HepG2 (cell line): Measurements from ENCODE around the gene SP7. TPM values are rescaled to one million over a fixed set of nuclear protein-coding genes. Genes with fewer than 3 reads are reported as not detected.

Experiments used
- ARNT2 ChIP-seq: sonication (generic); formaldehyde crosslinking; IDR thresholded peaks from 2 replicates; pipeline ENCODE4 v1.8.0; 2022; ENCODE audit warnings: mild to moderate bottlenecking, low read depth, missing genetic modification reagents, moderate library complexity
- HDAC6 ChIP-seq: fragments of 200-600 bp; sonication (generic); IDR thresholded peaks from 2 replicates; pipeline ENCODE4 v1.7.0; 2017; ENCODE audit warnings: mild to moderate bottlenecking, antibody characterized with exemption, low read length, low read depth
- MEF2D ChIP-seq: sonication (generic); formaldehyde crosslinking; IDR thresholded peaks from 2 replicates; pipeline ENCODE4 v1.5.1; 2020; ENCODE audit warnings: mild to moderate bottlenecking, missing genetic modification reagents
- TBX3 ChIP-seq: fragments of 450-650 bp; IDR thresholded peaks from 2 replicates; pipeline ENCODE4 v1.6.1; 2017; ENCODE audit warnings: antibody characterized with exemption, mild to moderate bottlenecking, inconsistent platforms, borderline replicate concordance
- TEAD2 ChIP-seq: sonication (generic); formaldehyde crosslinking; IDR thresholded peaks from 2 replicates; pipeline ENCODE4 v1.9.0; 2021; ENCODE audit warnings: missing genetic modification reagents
- TMF1 ChIP-seq: sonication (generic); formaldehyde crosslinking; IDR thresholded peaks from 2 replicates; pipeline ENCODE4 v1.8.1; 2022; ENCODE audit warnings: low read depth, missing genetic modification reagents
- ZNF10 ChIP-seq: sonication (generic); formaldehyde crosslinking; IDR thresholded peaks from 2 replicates; pipeline ENCODE4 v1.4.0; 2020; ENCODE audit warnings: mild to moderate bottlenecking, low read depth, missing genetic modification reagents, borderline replicate concordance
- ZNF335 ChIP-seq: sonication (generic); formaldehyde crosslinking; IDR thresholded peaks from 2 replicates; pipeline ENCODE4 v1.4.0; 2020; ENCODE audit warnings: missing genetic modification reagents
- ZNF547 ChIP-seq: sonication (generic); formaldehyde crosslinking; IDR thresholded peaks from 2 replicates; pipeline ENCODE4 v1.5.1; 2020; ENCODE audit warnings: mild to moderate bottlenecking, missing genetic modification reagents
- ZNF607 ChIP-seq: sonication (generic); formaldehyde crosslinking; IDR thresholded peaks from 2 replicates; pipeline ENCODE4 v1.5.1; 2020; ENCODE audit warnings: missing genetic modification reagents, mild to moderate bottlenecking, borderline replicate concordance
- polyA plus RNA-seq, 8 experiments: library from polyadenylated mRNA; depleted of rRNA in 3 of 8; stranded (reverse) in 7 of 8; unstranded in 1 of 8; fragments of >200 nt; fragmentation: Illumina TruSeq in 4 of 8; extraction: Trizol in 4 of 8; gene quantifications; 2 replicates each; pipeline versions ENCODE4 v1.2.1 to v1.2.3, GENCODE V29; 2011 to 2016; ENCODE audit warnings: low read depth in 4 of 8, missing spikeins in 1 of 8, mixed read lengths in 1 of 8; ENCODE audit not compliant: insufficient read depth in 1 of 8
- total RNA-seq, 5 experiments: library from RNA; depleted of rRNA; stranded (reverse); fragments of >200 nt; fragmentation: Illumina TruSeq; extraction: Trizol; gene quantifications; 2 replicates each; pipeline ENCODE4 v1.2.3, GENCODE V29; 2016; ENCODE audit warnings: low read depth in 1 of 5
- TF ChIP-seq, protein P1 (sequence below): sonication (generic); formaldehyde crosslinking; IDR thresholded peaks from 2 replicates; pipeline ENCODE4 v1.4.0; 2020; ENCODE audit warnings: mild to moderate bottlenecking, missing genetic modification reagents
- TF ChIP-seq, protein P2 (sequence below): IDR thresholded peaks from 2 replicates; pipeline ENCODE4 v1.6.1; 2012; ENCODE audit warnings: low read length, improper control_type of control experiment
- TF ChIP-seq, protein P3 (sequence below): sonication (generic); formaldehyde crosslinking; IDR thresholded peaks from 2 replicates; pipeline ENCODE4 v1.5.1; 2020; ENCODE audit warnings: mild to moderate bottlenecking, missing genetic modification reagents, borderline replicate concordance
- TF ChIP-seq, protein P4 (sequence below): IDR thresholded peaks from 2 replicates; pipeline ENCODE4 v1.6.1; 2016; ENCODE audit warnings: missing compliant biosample characterization, missing genetic modification reagents, borderline replicate concordance
- TF ChIP-seq, protein P5 (sequence below): sonication (generic); formaldehyde crosslinking; IDR thresholded peaks from 2 replicates; pipeline ENCODE4 v1.5.0; 2020; ENCODE audit warnings: missing genetic modification reagents

Gene SP7
- total and polyA plus RNA-seq, 2 of the 13 experiments (the other 11 are each of a cell fraction or from before 2014, with no cell fraction given), result not detected

DNA sequence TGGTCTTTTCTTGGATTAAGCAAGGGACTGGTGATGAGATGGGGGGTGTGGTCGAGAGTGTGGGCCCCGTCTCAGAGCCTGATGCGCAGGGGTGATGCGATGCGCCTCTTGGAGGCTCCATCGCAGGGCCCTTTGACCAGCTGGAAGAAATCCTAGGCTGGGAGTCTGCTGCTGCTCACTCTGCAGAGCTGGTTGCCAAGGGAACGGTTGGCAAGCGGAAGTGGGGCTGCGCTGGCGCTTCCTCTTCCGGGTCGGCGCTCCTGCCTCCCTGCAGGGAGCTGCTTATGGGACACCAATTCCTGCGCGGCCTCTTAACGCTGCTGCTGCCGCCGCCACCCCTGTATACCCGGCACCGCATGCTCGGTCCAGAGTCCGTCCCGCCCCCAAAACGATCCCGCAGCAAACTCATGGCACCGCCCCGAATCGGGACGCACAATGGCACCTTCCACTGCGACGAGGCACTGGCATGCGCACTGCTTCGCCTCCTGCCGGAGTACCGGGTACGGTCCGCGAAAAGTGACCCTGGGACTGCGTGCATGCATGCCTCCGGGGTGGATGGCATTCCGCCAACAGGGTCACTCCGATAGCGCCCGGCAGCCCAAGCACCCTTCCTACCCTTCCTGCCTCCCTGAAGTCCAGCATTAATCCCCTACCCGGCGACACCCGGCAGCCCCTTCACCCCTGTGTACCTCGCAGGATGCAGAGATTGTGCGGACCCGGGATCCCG is 36.5 kb downstream of the SP7 start, which contains the start of gene MYG1 (continued):
- TF ChIP-seq, protein P1, sequence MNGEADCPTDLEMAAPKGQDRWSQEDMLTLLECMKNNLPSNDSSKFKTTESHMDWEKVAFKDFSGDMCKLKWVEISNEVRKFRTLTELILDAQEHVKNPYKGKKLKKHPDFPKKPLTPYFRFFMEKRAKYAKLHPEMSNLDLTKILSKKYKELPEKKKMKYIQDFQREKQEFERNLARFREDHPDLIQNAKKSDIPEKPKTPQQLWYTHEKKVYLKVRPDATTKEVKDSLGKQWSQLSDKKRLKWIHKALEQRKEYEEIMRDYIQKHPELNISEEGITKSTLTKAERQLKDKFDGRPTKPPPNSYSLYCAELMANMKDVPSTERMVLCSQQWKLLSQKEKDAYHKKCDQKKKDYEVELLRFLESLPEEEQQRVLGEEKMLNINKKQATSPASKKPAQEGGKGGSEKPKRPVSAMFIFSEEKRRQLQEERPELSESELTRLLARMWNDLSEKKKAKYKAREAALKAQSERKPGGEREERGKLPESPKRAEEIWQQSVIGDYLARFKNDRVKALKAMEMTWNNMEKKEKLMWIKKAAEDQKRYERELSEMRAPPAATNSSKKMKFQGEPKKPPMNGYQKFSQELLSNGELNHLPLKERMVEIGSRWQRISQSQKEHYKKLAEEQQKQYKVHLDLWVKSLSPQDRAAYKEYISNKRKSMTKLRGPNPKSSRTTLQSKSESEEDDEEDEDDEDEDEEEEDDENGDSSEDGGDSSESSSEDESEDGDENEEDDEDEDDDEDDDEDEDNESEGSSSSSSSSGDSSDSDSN, result peak; percentile 93
- peak; percentile 52; the same call in 1 of the 2 replicates for TF ChIP-seq ZNF607 (CRISPR knock-in tag)
- TF ChIP-seq, protein P2, sequence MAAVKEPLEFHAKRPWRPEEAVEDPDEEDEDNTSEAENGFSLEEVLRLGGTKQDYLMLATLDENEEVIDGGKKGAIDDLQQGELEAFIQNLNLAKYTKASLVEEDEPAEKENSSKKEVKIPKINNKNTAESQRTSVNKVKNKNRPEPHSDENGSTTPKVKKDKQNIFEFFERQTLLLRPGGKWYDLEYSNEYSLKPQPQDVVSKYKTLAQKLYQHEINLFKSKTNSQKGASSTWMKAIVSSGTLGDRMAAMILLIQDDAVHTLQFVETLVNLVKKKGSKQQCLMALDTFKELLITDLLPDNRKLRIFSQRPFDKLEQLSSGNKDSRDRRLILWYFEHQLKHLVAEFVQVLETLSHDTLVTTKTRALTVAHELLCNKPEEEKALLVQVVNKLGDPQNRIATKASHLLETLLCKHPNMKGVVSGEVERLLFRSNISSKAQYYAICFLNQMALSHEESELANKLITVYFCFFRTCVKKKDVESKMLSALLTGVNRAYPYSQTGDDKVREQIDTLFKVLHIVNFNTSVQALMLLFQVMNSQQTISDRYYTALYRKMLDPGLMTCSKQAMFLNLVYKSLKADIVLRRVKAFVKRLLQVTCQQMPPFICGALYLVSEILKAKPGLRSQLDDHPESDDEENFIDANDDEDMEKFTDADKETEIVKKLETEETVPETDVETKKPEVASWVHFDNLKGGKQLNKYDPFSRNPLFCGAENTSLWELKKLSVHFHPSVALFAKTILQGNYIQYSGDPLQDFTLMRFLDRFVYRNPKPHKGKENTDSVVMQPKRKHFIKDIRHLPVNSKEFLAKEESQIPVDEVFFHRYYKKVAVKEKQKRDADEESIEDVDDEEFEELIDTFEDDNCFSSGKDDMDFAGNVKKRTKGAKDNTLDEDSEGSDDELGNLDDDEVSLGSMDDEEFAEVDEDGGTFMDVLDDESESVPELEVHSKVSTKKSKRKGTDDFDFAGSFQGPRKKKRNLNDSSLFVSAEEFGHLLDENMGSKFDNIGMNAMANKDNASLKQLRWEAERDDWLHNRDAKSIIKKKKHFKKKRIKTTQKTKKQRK, result no peak
- no peak for TF ChIP-seq TEAD2 (CRISPR knock-in tag)
- 0 out of 2 replicates have a peak, but pooled peaks have one; percentile 36 for TF ChIP-seq TBX3
- no peak for TF ChIP-seq HDAC6
- TF ChIP-seq, protein P3, sequence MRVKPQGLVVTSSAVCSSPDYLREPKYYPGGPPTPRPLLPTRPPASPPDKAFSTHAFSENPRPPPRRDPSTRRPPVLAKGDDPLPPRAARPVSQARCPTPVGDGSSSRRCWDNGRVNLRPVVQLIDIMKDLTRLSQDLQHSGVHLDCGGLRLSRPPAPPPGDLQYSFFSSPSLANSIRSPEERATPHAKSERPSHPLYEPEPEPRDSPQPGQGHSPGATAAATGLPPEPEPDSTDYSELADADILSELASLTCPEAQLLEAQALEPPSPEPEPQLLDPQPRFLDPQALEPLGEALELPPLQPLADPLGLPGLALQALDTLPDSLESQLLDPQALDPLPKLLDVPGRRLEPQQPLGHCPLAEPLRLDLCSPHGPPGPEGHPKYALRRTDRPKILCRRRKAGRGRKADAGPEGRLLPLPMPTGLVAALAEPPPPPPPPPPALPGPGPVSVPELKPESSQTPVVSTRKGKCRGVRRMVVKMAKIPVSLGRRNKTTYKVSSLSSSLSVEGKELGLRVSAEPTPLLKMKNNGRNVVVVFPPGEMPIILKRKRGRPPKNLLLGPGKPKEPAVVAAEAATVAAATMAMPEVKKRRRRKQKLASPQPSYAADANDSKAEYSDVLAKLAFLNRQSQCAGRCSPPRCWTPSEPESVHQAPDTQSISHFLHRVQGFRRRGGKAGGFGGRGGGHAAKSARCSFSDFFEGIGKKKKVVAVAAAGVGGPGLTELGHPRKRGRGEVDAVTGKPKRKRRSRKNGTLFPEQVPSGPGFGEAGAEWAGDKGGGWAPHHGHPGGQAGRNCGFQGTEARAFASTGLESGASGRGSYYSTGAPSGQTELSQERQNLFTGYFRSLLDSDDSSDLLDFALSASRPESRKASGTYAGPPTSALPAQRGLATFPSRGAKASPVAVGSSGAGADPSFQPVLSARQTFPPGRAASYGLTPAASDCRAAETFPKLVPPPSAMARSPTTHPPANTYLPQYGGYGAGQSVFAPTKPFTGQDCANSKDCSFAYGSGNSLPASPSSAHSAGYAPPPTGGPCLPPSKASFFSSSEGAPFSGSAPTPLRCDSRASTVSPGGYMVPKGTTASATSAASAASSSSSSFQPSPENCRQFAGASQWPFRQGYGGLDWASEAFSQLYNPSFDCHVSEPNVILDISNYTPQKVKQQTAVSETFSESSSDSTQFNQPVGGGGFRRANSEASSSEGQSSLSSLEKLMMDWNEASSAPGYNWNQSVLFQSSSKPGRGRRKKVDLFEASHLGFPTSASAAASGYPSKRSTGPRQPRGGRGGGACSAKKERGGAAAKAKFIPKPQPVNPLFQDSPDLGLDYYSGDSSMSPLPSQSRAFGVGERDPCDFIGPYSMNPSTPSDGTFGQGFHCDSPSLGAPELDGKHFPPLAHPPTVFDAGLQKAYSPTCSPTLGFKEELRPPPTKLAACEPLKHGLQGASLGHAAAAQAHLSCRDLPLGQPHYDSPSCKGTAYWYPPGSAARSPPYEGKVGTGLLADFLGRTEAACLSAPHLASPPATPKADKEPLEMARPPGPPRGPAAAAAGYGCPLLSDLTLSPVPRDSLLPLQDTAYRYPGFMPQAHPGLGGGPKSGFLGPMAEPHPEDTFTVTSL (CRISPR knock-in tag), result no peak
- TF ChIP-seq MEF2D (CRISPR knock-in tag), result peak; percentile 84
- peak; percentile 95 for TF ChIP-seq TMF1 (CRISPR knock-in tag)
- no peak for TF ChIP-seq ZNF335 (CRISPR knock-in tag)
- TF ChIP-seq, protein P4, sequence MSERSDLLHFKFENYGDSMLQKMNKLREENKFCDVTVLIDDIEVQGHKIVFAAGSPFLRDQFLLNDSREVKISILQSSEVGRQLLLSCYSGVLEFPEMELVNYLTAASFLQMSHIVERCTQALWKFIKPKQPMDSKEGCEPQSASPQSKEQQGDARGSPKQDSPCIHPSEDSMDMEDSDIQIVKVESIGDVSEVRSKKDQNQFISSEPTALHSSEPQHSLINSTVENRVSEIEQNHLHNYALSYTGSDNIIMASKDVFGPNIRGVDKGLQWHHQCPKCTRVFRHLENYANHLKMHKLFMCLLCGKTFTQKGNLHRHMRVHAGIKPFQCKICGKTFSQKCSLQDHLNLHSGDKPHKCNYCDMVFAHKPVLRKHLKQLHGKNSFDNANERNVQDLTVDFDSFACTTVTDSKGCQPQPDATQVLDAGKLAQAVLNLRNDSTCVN (CRISPR knock-in tag), result peak; percentile 49; the same call in 1 of the 2 replicates
- no peak for TF ChIP-seq ZNF10 (CRISPR knock-in tag)
- TF ChIP-seq, protein P5, sequence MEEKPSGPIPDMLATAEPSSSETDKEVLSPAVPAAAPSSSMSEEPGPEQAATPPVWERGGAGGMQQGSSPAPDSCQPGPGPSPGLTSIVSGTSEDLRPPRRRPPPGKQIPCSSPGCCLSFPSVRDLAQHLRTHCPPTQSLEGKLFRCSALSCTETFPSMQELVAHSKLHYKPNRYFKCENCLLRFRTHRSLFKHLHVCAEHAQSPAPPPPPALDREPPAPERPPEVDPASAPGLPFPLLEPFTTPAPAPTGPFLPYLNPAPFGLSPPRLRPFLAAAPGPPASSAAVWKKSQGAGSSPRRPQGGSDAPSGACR, result no peak
- TF ChIP-seq ARNT2 (CRISPR knock-in tag), result peak; percentile 84
- peak; percentile 81 for TF ChIP-seq ZNF547 (CRISPR knock-in tag)
